Measurements from ENCODE around the gene OR2H1.

- TF ChIP-seq EZH2 (IDR thresholded peaks at IDR 0.05; ENCODE audit: borderline replicate concordance, low read depth, low read length, severe bottlenecking) (no peak), CTCF (IDR thresholded peaks at IDR 0.05; ENCODE audit: borderline replicate concordance, extremely low read depth, low read length, poor library complexity, severe bottlenecking) (no peak)
Observed at GRCh38 chr6:29509711-29510110, 52.8 kb downstream of the OR2H1 start.
